IPS-20b (cell line): ENCODE results near the gene TLK2.
"Not testable (repeated sequence)": the region's sequence is repeated elsewhere in the genome, so short reads cannot be mapped to it uniquely, and the experiment has no call there.

Experiments used
- H3K27ac ChIP-seq: one replicate; pipeline ENCODE4 v1.5.1; 2013; ENCODE audit warnings: low read length
- H3K27me3 ChIP-seq: 2 replicates; pipeline ENCODE4 v1.6.1; 2013; ENCODE audit warnings: mild to moderate bottlenecking, low read length, inconsistent platforms; ENCODE audit not compliant: insufficient read depth
- H3K36me3 ChIP-seq: 2 replicates; pipeline ENCODE4 v1.6.1; 2013; ENCODE audit warnings: low read depth, mild to moderate bottlenecking, inconsistent platforms, low read length, moderate library complexity; ENCODE audit not compliant: insufficient read depth
- H3K4me1 ChIP-seq: 2 replicates; pipeline ENCODE4 v1.6.1; 2013; ENCODE audit warnings: mild to moderate bottlenecking, control low read depth, inconsistent platforms, low read length, moderate library complexity; ENCODE audit not compliant: insufficient read depth
- H3K4me3 ChIP-seq: 2 replicates; pipeline ENCODE4 v1.5.1; 2013; ENCODE audit warnings: mild to moderate bottlenecking, low read length, inconsistent platforms
- H3K9ac ChIP-seq: 2 replicates; pipeline ENCODE4 v1.6.1; 2013; ENCODE audit warnings: low read depth, mild to moderate bottlenecking, inconsistent platforms, low read length, moderate library complexity
- H3K9me3 ChIP-seq: 2 replicates; pipeline ENCODE4 v1.6.1; 2013; ENCODE audit warnings: mild to moderate bottlenecking, low read depth, low read length, inconsistent platforms; ENCODE audit not compliant: insufficient read depth

The TLK2 gene

DNA sequence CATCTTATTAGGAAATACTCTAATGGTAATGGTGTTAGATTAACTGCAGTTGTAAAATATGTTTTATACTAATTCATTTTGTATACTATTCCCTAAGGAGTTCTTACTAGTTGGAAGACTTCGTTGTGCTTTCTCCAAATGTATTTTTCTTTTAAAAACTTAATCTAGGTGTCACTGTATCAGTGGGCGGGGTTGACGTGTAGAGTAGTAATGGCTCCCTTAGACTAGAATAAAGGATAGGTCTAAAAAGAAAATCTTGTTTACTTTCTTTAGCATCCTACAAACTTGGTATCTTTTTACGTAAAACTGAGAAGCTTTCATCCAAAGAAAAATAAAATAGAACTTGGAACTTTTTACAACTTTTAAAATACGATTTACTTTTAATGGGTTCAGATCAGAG, 93.9 kb downstream of the TLK2 start:
- no peak overlapping the region for H3K27ac ChIP-seq
- H3K4me3 ChIP-seq = no peak overlapping the region
- no peaks in the 10 kb centered on the region for H3K9me3 ChIP-seq

DNA sequence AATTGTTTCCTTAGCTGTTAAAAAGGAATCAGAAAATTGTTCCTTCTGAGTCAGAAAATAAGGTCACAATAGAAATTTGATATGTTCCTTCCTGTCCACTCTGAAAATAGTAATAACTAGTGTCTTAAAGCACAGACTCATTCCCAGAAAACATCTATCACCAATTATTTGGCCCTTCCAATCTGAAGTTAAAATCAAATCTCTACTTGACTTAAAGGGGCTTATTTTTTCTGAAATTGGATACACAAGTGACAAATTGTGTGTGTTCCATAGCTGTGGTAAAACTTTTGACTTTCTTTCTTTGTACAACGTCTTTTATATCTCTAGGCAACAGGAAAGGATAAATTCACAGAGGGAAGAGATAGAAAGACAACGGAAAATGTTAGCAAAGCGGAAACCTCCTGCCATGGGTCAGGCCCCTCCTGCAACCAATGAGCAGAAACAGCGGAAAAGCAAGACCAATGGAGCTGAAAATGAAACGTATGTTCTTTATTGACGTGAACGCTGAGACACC, 94.3 kb downstream of the TLK2 start:
- H3K9ac ChIP-seq = no peak overlapping the region
- no peaks in the 10 kb centered on the region for H3K4me1 ChIP-seq
- no peak overlapping the region for H3K4me3 ChIP-seq
- no peak overlapping the region for H3K27ac ChIP-seq
- no peaks in the 10 kb centered on the region for H3K27me3 ChIP-seq
- no peaks in the 10 kb centered on the region for H3K9me3 ChIP-seq
- peaks cover 64% of the 10 kb centered on the region for H3K36me3 ChIP-seq

More for the DNA sequence above, 93.9 kb downstream of the TLK2 start:
- Histone ChIP-seq H3K36me3 (peaks cover 59% of the 10 kb centered on the region), H3K4me1 (no peaks in the 10 kb centered on the region), H3K9ac (no peak overlapping the region), H3K27me3 (no peaks in the 10 kb centered on the region)

DNA sequence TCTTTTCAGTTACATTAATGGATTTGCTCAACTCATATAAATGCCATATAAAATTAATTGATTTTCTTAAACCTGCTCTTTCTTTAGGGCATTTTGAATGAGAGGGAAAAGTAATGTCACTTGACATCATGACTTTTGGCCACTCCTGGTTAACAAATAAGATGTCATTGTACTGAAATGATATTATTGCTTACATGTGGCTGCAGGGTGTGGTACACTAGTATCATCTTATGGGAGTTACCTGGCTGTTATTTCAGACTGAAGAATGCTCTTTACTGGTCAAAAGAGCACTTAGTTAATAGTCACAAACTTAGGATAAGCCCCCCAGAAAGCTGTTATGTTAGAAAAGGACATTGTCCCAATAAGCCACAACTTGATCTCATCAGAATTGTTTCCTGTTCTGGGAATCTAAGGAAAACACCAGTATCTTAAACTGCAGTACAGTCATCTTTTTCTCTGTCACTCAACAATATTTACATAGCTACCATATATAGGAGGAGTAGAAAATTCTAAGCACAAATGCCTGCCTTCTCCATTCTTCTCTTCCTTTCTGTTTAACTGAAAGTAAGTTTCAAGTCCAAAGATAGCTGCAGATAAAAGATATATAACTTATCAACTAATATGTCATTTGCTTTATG, 95.0 kb downstream of the TLK2 start:
- Histone ChIP-seq H3K4me1 (no peaks in the 10 kb centered on the region), H3K4me3 (no peak overlapping the region), H3K27ac (no peak overlapping the region), H3K36me3 (peaks cover 69% of the 10 kb centered on the region), H3K9me3 (no peaks in the 10 kb centered on the region), H3K9ac (no peak overlapping the region), H3K27me3 (no peaks in the 10 kb centered on the region)

DNA sequence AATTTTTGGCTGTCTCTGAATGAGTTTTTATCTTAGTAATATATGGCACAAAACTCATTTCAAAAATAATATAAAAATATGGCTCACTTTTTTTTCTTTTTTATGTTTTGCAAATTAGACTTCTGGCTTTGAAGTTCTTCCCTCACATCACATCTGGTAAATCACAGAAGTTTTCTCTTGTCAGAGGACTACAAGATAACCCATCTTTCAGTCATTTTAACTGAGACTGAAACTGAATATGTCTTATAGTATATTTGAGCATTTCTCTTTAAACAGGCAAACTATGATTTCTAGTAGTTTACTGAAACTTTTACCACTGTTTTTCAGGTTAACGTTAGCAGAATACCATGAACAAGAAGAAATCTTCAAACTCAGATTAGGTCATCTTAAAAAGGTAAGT, 97.8 kb downstream of the TLK2 start:
- H3K9me3 ChIP-seq = no peaks in the 10 kb centered on the region
- no peak overlapping the region for H3K4me3 ChIP-seq
- H3K36me3 ChIP-seq = peaks cover 78% of the 10 kb centered on the region
- H3K27me3 ChIP-seq = no peaks in the 10 kb centered on the region
- no peak overlapping the region for H3K27ac ChIP-seq
- H3K9ac ChIP-seq = no peak overlapping the region
- H3K4me1 ChIP-seq = no peaks in the 10 kb centered on the region

DNA sequence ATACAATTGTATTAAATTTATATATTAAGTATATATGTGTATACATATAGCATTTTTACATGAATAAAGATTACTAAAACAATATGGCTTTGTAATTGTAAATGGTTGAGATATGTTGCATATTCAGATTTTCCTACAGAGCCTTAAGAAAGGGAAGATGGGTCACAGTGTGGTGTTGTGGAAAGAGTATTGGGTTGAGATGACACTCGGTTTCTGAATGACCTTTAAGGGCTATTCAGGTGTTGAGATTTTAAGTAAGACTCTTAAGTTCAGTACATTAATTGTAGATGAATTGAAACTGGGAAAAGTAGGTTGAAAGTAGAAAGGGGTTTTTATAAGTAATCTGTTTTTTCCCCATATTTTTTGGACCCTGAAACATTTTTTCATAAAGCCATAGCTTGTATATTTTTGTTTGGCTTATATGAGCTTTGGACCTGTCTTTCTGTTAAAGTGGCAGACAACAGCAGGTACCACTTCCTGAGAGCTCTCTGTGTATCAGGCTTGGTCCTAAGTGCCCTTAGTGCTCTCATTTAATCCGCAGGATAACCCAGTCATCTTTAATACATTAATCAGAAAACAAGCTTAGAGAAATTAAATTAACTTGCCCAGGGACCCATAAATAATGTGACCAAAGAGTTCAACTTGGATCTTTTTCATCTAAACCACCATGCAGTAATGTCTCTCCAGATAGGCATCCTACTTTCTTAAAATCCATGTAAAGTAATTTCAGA, 100.3 kb downstream of the TLK2 start:
- no peaks in the 10 kb centered on the region for H3K4me1 ChIP-seq
- no peaks in the 10 kb centered on the region for H3K9me3 ChIP-seq
- peaks cover 82% of the 10 kb centered on the region for H3K36me3 ChIP-seq
- no peaks in the 10 kb centered on the region for H3K27me3 ChIP-seq
- H3K4me3 ChIP-seq = no peak overlapping the region
- H3K9ac ChIP-seq = no peak overlapping the region
- no peak overlapping the region for H3K27ac ChIP-seq

DNA sequence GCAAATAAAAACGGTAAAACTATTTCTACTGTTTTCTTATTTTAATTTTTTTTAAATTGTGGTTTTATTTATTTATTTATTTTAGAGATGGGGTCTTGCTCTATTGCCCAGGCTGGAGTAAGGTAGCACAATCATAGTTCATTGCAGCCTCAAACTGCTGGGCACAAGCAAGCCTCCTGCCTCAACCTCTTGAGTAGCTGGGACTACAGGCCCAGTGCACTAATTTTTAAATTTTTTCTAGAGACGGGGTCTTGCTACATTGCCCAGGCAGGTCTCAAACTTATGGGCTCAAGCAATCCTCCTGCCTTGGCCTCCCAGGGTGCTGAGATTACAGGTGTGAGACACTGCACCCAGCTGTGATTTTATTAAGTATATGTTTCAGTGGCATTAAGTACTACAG, 102.3 kb downstream of the TLK2 start:
- peaks cover 77% of the 10 kb centered on the region for H3K36me3 ChIP-seq
- H3K9ac ChIP-seq = no peak overlapping the region
- H3K27me3 ChIP-seq = no peaks in the 10 kb centered on the region

DNA sequence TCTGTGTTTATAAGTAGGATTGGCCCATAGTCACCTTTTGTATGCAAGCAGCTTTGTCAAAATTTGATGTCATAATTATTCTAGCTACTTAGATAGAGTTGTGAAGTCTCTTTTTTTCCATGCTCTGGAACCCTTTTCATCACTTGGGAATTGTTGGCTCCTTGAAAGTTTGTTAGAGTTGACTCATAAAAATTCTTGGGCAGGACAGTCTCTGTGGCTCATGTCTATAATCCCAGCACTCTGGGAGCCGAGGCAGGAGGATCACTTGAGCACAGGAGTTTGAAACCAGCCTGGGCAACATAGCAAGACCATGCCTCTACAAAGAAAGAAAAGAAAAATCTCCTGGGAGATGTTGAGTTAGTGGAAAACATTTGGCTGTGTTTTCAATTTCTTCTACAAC, 103.1 kb downstream of the TLK2 start:
- Histone ChIP-seq H3K36me3 (peaks cover 76% of the 10 kb centered on the region), H3K4me1 (no peaks in the 10 kb centered on the region), H3K9me3 (no peaks in the 10 kb centered on the region), H3K9ac (no peak overlapping the region), H3K27me3 (no peaks in the 10 kb centered on the region), H3K27ac (no peak overlapping the region), H3K4me3 (no peak overlapping the region)

More for the DNA sequence above, 102.3 kb downstream of the TLK2 start:
- H3K9me3 ChIP-seq = no peaks in the 10 kb centered on the region
- H3K4me1 ChIP-seq = no peaks in the 10 kb centered on the region
- no peak overlapping the region for H3K27ac ChIP-seq
- H3K4me3 ChIP-seq = no peak overlapping the region

DNA sequence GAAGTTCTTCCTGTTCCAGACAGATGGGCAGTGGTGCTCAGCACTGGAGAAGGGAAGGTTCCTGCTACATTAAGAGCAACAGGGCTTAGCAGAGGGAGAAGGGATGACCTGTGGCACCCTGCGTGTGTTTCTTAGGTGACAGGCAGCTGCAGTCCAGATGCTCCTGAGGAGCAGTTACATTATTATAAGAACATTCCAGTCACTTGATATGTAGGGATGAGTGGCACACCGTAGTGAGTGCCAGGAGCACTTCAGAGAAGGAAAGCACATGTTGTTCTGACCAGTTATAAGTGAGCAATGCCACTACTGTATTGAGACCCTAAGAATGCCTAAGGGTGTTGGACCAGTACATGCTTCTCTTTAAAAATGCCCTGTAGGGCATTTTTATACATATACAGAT, 108.9 kb downstream of the TLK2 start:
- Histone ChIP-seq H3K9me3 (no peaks in the 10 kb centered on the region), H3K27me3 (no peaks in the 10 kb centered on the region), H3K27ac (no peak overlapping the region), H3K4me3 (no peak overlapping the region), H3K4me1 (no peaks in the 10 kb centered on the region), H3K36me3 (peaks cover 62% of the 10 kb centered on the region), H3K9ac (no peak overlapping the region)

DNA sequence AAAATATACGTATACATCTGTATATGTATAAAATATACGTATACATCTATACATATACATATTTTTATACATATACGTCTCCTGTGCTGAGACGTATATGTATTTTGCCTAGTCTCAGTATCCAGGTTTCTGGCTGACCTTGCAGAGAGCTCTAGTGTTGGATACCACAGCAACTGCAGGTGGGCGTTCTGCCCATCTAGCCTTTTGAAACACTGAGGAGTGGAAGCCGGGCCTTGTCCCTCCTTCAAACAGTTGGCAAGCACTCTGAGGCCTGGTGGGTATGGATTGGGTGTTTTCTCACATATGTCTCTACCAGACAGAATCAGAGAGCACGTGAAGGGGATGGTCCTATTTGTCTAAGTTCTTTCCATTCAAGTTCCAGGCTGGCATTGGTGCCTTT, 109.5 kb downstream of the TLK2 start:
- no peak overlapping the region for H3K9ac ChIP-seq
- peaks cover 64% of the 10 kb centered on the region for H3K36me3 ChIP-seq
- no peaks in the 10 kb centered on the region for H3K27me3 ChIP-seq
- H3K4me3 ChIP-seq = no peak overlapping the region
- H3K9me3 ChIP-seq = no peaks in the 10 kb centered on the region
- no peaks in the 10 kb centered on the region for H3K4me1 ChIP-seq
- H3K27ac ChIP-seq = no peak overlapping the region

DNA sequence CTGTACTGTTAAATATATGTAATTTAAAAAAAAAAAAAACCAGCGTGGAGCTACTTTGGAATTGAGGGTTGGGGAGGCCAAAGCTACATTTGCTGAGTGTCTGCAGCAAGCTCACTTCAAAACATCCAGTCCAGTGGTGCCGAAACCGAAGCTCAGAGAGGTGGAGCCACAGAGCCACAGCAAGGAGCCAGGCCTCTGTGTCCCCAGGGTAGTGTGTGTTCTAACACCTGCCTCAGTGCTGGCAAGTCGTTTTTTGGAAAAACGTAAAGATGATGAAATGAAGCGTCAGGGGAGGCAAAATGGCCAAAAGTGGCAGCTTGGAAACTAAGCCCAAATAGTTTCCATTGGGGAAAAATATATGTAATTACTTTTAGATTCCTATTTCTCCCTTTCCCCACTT, 112.7 kb downstream of the TLK2 start:
- Histone ChIP-seq H3K9ac (no peak overlapping the region), H3K4me3 (no peak overlapping the region), H3K4me1 (no peaks in the 10 kb centered on the region), H3K27ac (no peak overlapping the region), H3K27me3 (no peaks in the 10 kb centered on the region), H3K36me3 (peaks cover 52% of the 10 kb centered on the region), H3K9me3 (0 out of 2 replicates have a peak, but pooled peaks cover 3% of the 10 kb centered on the region)

DNA sequence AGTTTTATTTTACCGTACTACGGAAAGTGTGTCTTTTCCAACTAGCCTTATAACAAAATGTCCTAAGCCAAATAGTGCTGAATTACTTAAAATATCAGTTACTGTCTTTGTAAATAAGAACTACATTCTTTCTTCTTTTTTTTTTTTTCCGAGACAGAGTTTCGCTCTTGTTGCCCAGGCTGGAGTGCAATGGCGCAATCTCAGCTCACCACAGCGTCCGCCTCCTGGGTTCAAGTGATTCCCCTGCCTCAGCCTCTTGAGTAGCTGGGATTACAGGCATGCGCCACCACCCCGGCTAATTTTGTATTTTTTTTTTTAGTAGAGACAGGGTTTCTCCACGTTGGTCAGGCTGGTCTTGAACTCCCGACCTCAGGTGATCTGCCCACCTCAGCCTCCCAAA, 113.2 kb downstream of the TLK2 start:
- not testable (repeated sequence) for H3K4me1 ChIP-seq, H3K9ac ChIP-seq, H3K4me3 ChIP-seq, H3K27me3 ChIP-seq, H3K9me3 ChIP-seq, H3K27ac ChIP-seq
- peaks cover 53% of the 10 kb centered on the region for H3K36me3 ChIP-seq
